ENCODE measurements around the gene NHP2.

DNA sequence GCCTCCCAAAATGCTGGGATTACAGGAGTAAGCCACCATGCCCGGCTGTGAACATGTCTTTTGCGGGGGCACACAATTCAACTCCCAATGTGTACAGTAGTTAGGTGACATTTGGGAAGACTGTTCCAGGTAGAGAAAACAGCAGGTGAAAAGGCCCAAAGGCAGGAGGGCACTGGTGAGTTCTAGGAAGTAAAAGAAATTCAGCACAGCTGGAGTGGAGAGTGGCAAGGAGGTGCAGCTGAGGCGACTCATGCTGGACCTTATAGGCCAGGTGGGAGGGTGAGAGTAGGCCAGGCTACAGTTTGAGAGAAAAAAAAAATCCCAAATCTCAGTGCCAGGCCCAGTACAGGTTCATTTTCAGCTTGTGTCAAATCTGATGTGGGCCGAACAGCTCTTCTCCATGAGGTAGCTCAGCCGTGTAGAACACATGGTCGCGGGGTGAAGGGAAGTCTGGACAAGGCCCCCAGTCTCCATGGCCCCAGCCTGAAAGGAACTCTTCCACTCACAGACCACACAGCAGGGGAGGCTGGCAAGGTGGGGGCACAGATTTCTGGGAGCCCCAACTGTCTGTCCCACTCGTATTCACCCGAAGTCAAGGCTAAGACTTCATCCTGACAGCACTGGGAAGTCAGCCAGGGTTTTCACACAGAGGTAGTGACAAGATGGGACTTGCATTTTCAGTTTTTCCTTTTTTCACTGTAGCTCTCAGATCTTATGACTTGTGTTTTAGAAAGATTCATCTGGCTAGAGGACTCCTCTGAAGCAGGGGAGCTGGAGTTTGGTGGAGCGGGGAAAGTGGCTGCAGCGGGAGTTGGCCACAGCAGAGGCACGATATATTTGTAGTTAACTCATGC, 46.1 kb upstream of the NHP2 start:
- TF ChIP-seq, protein P1, sequence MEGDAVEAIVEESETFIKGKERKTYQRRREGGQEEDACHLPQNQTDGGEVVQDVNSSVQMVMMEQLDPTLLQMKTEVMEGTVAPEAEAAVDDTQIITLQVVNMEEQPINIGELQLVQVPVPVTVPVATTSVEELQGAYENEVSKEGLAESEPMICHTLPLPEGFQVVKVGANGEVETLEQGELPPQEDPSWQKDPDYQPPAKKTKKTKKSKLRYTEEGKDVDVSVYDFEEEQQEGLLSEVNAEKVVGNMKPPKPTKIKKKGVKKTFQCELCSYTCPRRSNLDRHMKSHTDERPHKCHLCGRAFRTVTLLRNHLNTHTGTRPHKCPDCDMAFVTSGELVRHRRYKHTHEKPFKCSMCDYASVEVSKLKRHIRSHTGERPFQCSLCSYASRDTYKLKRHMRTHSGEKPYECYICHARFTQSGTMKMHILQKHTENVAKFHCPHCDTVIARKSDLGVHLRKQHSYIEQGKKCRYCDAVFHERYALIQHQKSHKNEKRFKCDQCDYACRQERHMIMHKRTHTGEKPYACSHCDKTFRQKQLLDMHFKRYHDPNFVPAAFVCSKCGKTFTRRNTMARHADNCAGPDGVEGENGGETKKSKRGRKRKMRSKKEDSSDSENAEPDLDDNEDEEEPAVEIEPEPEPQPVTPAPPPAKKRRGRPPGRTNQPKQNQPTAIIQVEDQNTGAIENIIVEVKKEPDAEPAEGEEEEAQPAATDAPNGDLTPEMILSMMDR (IDR thresholded peaks at IDR 0.05) = no peak
- TF ChIP-seq ZFX (IDR thresholded peaks at IDR 0.05; ENCODE audit: borderline replicate concordance) = no peak

All from 22Rv1 (cell line).